ENCODE data around the gene ANTXR1. TPM values are rescaled to one million over a fixed set of nuclear protein-coding genes. Genes with fewer than 3 reads are reported as not detected.

Gene ANTXR1
- total RNA-seq, 1 experiment from 2014 or later: 0.66 TPM

GRCh38 chr2:69211686-69212085 lies 198.7 kb downstream of the ANTXR1 start:
- Mint-ChIP-seq H3K27ac (ENCODE audit: unreplicated experiment) (no peak overlapping the region), H3K4me3 (ENCODE audit: low read depth, unreplicated experiment) (no peak overlapping the region), H3K36me3 (ENCODE audit: insufficient read depth, unreplicated experiment) (no peaks in the 10 kb centered on the region), H3K4me1 (ENCODE audit: low read depth, unreplicated experiment) (no peaks in the 10 kb centered on the region), H3K9me3 (ENCODE audit: low read depth, unreplicated experiment) (peaks cover under 1% of the 10 kb centered on the region), H3K27me3 (ENCODE audit: unreplicated experiment) (peaks cover 45% of the 10 kb centered on the region)
- CTCF ChIA-PET: no interaction called here
- intact Hi-C loops (cut with micrococcal nuclease; ENCODE audit: unreplicated experiment): no loop called here
- no peak for TF ChIP-seq CTCF (IDR thresholded peaks at IDR 0.05; ENCODE audit: unreplicated experiment)
- DNase-seq: no peak
- no TSS peak for BruUV-seq (replicated peaks)

GRCh38 chr2:69212238-69213028 lies 199.5 kb downstream of the ANTXR1 start:
- Mint-ChIP-seq H3K4me3 (ENCODE audit: low read depth, unreplicated experiment) (no peak overlapping the region), H3K27ac (ENCODE audit: unreplicated experiment) (no peak overlapping the region), H3K27me3 (ENCODE audit: unreplicated experiment) (peaks cover 45% of the 10 kb centered on the region), H3K36me3 (ENCODE audit: insufficient read depth, unreplicated experiment) (no peaks in the 10 kb centered on the region), H3K4me1 (ENCODE audit: low read depth, unreplicated experiment) (no peaks in the 10 kb centered on the region), H3K9me3 (ENCODE audit: low read depth, unreplicated experiment) (peaks cover 4% of the 10 kb centered on the region)
- CTCF ChIA-PET: no interaction called here
- TF ChIP-seq CTCF (IDR thresholded peaks at IDR 0.05; ENCODE audit: unreplicated experiment): no peak
- no peak for DNase-seq
- intact Hi-C loops (cut with micrococcal nuclease; ENCODE audit: unreplicated experiment): no loop called here
- BruUV-seq (replicated peaks): no TSS peak

GRCh38 chr2:69213201-69213600 lies 200.2 kb downstream of the ANTXR1 start:
- DNase-seq: no peak
- H3K4me3 Mint-ChIP-seq (ENCODE audit: low read depth, unreplicated experiment): no peak overlapping the region
- CTCF ChIA-PET: no interaction called here
- no peak overlapping the region for H3K27ac Mint-ChIP-seq (ENCODE audit: unreplicated experiment)
- no peaks in the 10 kb centered on the region for H3K4me1 Mint-ChIP-seq (ENCODE audit: low read depth, unreplicated experiment)
- intact Hi-C loops (cut with micrococcal nuclease; ENCODE audit: unreplicated experiment): no loop called here
- BruUV-seq (replicated peaks): no TSS peak
- H3K9me3 Mint-ChIP-seq (ENCODE audit: low read depth, unreplicated experiment): peaks cover 4% of the 10 kb centered on the region
- no peaks in the 10 kb centered on the region for H3K36me3 Mint-ChIP-seq (ENCODE audit: insufficient read depth, unreplicated experiment)
- no peak for TF ChIP-seq CTCF (IDR thresholded peaks at IDR 0.05; ENCODE audit: unreplicated experiment)
- H3K27me3 Mint-ChIP-seq (ENCODE audit: unreplicated experiment): peaks cover 37% of the 10 kb centered on the region

- no peak for DNase-seq
- Mint-ChIP-seq H3K9me3 (ENCODE audit: low read depth, unreplicated experiment) (peaks cover 4% of the 10 kb centered on the region), H3K4me1 (ENCODE audit: low read depth, unreplicated experiment) (no peaks in the 10 kb centered on the region), H3K4me3 (ENCODE audit: low read depth, unreplicated experiment) (no peak overlapping the region), H3K27me3 (ENCODE audit: unreplicated experiment) (peaks cover 38% of the 10 kb centered on the region), H3K36me3 (ENCODE audit: insufficient read depth, unreplicated experiment) (no peaks in the 10 kb centered on the region), H3K27ac (ENCODE audit: unreplicated experiment) (no peak overlapping the region)
- TF ChIP-seq CTCF (IDR thresholded peaks at IDR 0.05; ENCODE audit: unreplicated experiment): no peak
- no TSS peak for BruUV-seq (replicated peaks)
- CTCF ChIA-PET: no interaction called here
- intact Hi-C loops (cut with micrococcal nuclease; ENCODE audit: unreplicated experiment): no loop called here
These were observed 200.8 kb downstream of the ANTXR1 start for GRCh38 chr2:69213782-69214181.

Data from Calu3 (cell line).